ENCODE measurements around the gene MFSD12. TPM values are rescaled to one million over a fixed set of nuclear protein-coding genes. Genes with fewer than 3 reads are reported as not detected.

MFSD12 gene
- total RNA-seq, 1 donor from 2014 or later = 181 TPM

DNA sequence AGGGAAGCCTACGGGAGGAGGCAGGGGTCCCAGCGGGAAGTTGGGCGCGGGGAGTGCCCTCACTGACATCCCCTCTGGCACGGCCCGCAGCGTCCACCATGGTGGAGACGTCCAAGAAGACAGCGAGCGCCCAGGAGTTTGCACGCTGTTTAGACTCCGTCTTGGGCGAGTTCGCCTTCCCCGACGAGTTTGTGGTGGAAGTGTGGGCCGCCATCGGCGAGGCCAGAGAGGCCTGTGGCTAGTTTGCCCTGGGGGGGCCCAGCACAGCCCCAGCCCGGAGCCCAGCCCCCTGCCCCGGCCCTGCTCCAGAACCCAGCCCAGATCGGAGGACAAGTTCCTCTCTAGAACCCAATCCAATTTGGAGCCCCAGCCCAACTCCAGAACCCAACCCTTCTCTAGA lies 32.6 kb upstream of the MFSD12 start:
- Histone ChIP-seq H3K27ac (ENCODE audit: low read depth, low read length) (no peak overlapping the region), H3K9me3 (ENCODE audit: insufficient read depth, low read depth, low read length) (no peaks in the 10 kb centered on the region), H2AFZ (ENCODE audit: low read depth, low read length) (no peak overlapping the region), H3K4me2 (ENCODE audit: low read length) (no peak overlapping the region), H3K79me2 (ENCODE audit: insufficient read depth, low read length) (no peaks in the 10 kb centered on the region), H4K20me1 (ENCODE audit: insufficient read depth, low read length) (no peaks in the 10 kb centered on the region), H3K36me3 (ENCODE audit: insufficient read depth, low read length) (no peaks in the 10 kb centered on the region), H3K9ac (ENCODE audit: low read length) (no peak overlapping the region), H3K4me1 (ENCODE audit: insufficient read depth, low read length) (peaks cover 3% of the 10 kb centered on the region), H3K4me3 (ENCODE audit: insufficient read depth, low read depth, low read length) (no peak overlapping the region), H3K27me3 (ENCODE audit: insufficient read depth, low read length) (peaks cover 3% of the 10 kb centered on the region)
- no peak overlapping the region for H3K4me3 Mint-ChIP-seq (ENCODE audit: unreplicated experiment)
- TF ChIP-seq EZH2 (IDR thresholded peaks at IDR 0.05; ENCODE audit: insufficient read depth, low read length) (no peak), CTCF (IDR thresholded peaks at IDR 0.05; ENCODE audit: insufficient read depth, low read depth, low read length) (no peak)
- peaks cover 38% of the 10 kb centered on the region for H3K27me3 Mint-ChIP-seq (ENCODE audit: low read depth, unreplicated experiment)
- H3K27ac Mint-ChIP-seq (ENCODE audit: unreplicated experiment) = no peak overlapping the region
- peaks cover 3% of the 10 kb centered on the region for H3K36me3 Mint-ChIP-seq (ENCODE audit: low read depth, unreplicated experiment)
- H3K9me3 Mint-ChIP-seq (ENCODE audit: unreplicated experiment) = no peaks in the 10 kb centered on the region
- DNase-seq (ENCODE audit: low read depth) (no peak), FAIRE-seq (no peak)
- no peaks in the 10 kb centered on the region for H3K4me1 Mint-ChIP-seq (ENCODE audit: low read depth, unreplicated experiment)

DNA sequence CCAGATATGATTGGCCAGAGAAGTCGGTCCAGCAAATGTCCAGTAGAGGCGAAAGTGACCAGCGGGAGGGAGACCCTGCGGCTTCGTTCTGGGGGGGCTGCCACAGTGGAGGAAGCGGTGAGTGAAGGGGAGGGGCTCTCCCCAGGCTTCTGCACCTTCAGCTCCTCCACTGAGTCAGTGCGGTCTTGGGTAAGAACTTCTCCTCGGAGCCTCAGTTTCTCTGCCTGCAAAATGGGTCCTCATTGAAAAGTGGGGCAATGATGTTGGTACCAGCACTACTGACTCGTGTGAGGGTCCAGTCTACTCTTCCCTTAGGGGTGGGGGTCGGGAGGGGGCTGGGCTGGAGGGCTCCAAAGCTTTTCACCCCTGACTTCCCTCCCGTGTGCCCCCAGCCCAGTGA lies 32.1 kb upstream of the MFSD12 start:
- H2AFZ ChIP-seq (ENCODE audit: low read depth, low read length) = no peak overlapping the region
- FAIRE-seq = no peak
- H3K9me3 Mint-ChIP-seq (ENCODE audit: unreplicated experiment) = no peaks in the 10 kb centered on the region

GRCh38 chr19:3586707-3587346 lies 29.4 kb upstream of the MFSD12 start:
- no peak for DNase-seq (ENCODE audit: low read depth)
- H3K79me2 ChIP-seq (ENCODE audit: insufficient read depth, low read length) = no peaks in the 10 kb centered on the region
- peaks cover 26% of the 10 kb centered on the region for H3K27me3 Mint-ChIP-seq (ENCODE audit: low read depth, unreplicated experiment)
- H3K27ac ChIP-seq (ENCODE audit: low read depth, low read length) = no peak overlapping the region
- H3K4me2 ChIP-seq (ENCODE audit: low read length) = no peak overlapping the region
- no peak for FAIRE-seq
- H3K9ac ChIP-seq (ENCODE audit: low read length) = no peak overlapping the region
- H3K9me3 ChIP-seq (ENCODE audit: insufficient read depth, low read depth, low read length) = no peaks in the 10 kb centered on the region
- no peak overlapping the region for H3K4me3 Mint-ChIP-seq (ENCODE audit: unreplicated experiment)
- peaks cover 3% of the 10 kb centered on the region for H3K36me3 Mint-ChIP-seq (ENCODE audit: low read depth, unreplicated experiment)
- TF ChIP-seq EZH2 (IDR thresholded peaks at IDR 0.05; ENCODE audit: insufficient read depth, low read length) = no peak
- H3K27ac Mint-ChIP-seq (ENCODE audit: unreplicated experiment) = no peak overlapping the region
- H4K20me1 ChIP-seq (ENCODE audit: insufficient read depth, low read length) = no peaks in the 10 kb centered on the region
- H3K36me3 ChIP-seq (ENCODE audit: insufficient read depth, low read length) = no peaks in the 10 kb centered on the region
- H3K4me1 ChIP-seq (ENCODE audit: insufficient read depth, low read length) = peaks cover 3% of the 10 kb centered on the region
- no peaks in the 10 kb centered on the region for H3K4me1 Mint-ChIP-seq (ENCODE audit: low read depth, unreplicated experiment)
- no peak overlapping the region for H3K4me3 ChIP-seq (ENCODE audit: insufficient read depth, low read depth, low read length)
- H3K9me3 Mint-ChIP-seq (ENCODE audit: unreplicated experiment) = no peaks in the 10 kb centered on the region
- peaks cover 3% of the 10 kb centered on the region for H3K27me3 ChIP-seq (ENCODE audit: insufficient read depth, low read length)
- no peak overlapping the region for H2AFZ ChIP-seq (ENCODE audit: low read depth, low read length)

More for the DNA sequence above, 32.1 kb upstream of the MFSD12 start:
- Mint-ChIP-seq H3K4me3 (ENCODE audit: unreplicated experiment) (no peak overlapping the region), H3K27ac (ENCODE audit: unreplicated experiment) (no peak overlapping the region), H3K27me3 (ENCODE audit: low read depth, unreplicated experiment) (peaks cover 35% of the 10 kb centered on the region), H3K4me1 (ENCODE audit: low read depth, unreplicated experiment) (no peaks in the 10 kb centered on the region), H3K36me3 (ENCODE audit: low read depth, unreplicated experiment) (peaks cover 3% of the 10 kb centered on the region)
- no peak for DNase-seq (ENCODE audit: low read depth)
- no peaks in the 10 kb centered on the region for H3K36me3 ChIP-seq (ENCODE audit: insufficient read depth, low read length)
- no peaks in the 10 kb centered on the region for H4K20me1 ChIP-seq (ENCODE audit: insufficient read depth, low read length)
- peaks cover 3% of the 10 kb centered on the region for H3K27me3 ChIP-seq (ENCODE audit: insufficient read depth, low read length)
- peaks cover 3% of the 10 kb centered on the region for H3K4me1 ChIP-seq (ENCODE audit: insufficient read depth, low read length)
- no peak for TF ChIP-seq EZH2 (IDR thresholded peaks at IDR 0.05; ENCODE audit: insufficient read depth, low read length)
- no peak overlapping the region for H3K27ac ChIP-seq (ENCODE audit: low read depth, low read length)
- H3K4me2 ChIP-seq (ENCODE audit: low read length) = no peak overlapping the region
- no peaks in the 10 kb centered on the region for H3K9me3 ChIP-seq (ENCODE audit: insufficient read depth, low read depth, low read length)
- H3K4me3 ChIP-seq (ENCODE audit: insufficient read depth, low read depth, low read length) = no peak overlapping the region
- no peaks in the 10 kb centered on the region for H3K79me2 ChIP-seq (ENCODE audit: insufficient read depth, low read length)
- no peak overlapping the region for H3K9ac ChIP-seq (ENCODE audit: low read length)

Data from astrocyte (in vitro differentiated cells and primary cell).